H9 (cell line): ENCODE measurements around the gene ECSIT. TPM values are rescaled to one million over a fixed set of nuclear protein-coding genes. Genes with fewer than 3 reads are reported as not detected.

Experiments used
- DNase-seq: peaks from one replicate; pipeline ENCODE4 v3.0.0-alpha.2; 2017
- H2AFZ ChIP-seq: one replicate; pipeline ENCODE4 v1.6.1; 2013; ENCODE audit warnings: mild to moderate bottlenecking, low read length, control low read depth, moderate library complexity
- H2AK5ac ChIP-seq: 2 replicates; pipeline ENCODE4 v1.6.1; 2013; ENCODE audit warnings: low read length, control low read depth, mixed read lengths; ENCODE audit not compliant: insufficient read length
- H2BK120ac ChIP-seq: one replicate; pipeline ENCODE4 v1.6.1; 2013; ENCODE audit warnings: low read depth, mild to moderate bottlenecking, low read length, control low read depth, inconsistent platforms; ENCODE audit not compliant: poor library complexity, severe bottlenecking
- H2BK12ac ChIP-seq: 2 replicates; pipeline ENCODE4 v1.6.1; 2013; ENCODE audit warnings: low read length, control low read depth, mixed read lengths, low read depth; ENCODE audit not compliant: insufficient read length
- H2BK15ac ChIP-seq: 2 replicates; pipeline ENCODE4 v1.6.1; 2013; ENCODE audit warnings: low read depth, low read length, control low read depth
- H2BK20ac ChIP-seq: one replicate; pipeline ENCODE4 v1.6.1; 2013; ENCODE audit warnings: low read depth, mild to moderate bottlenecking, low read length, control low read depth, inconsistent platforms; ENCODE audit not compliant: poor library complexity, severe bottlenecking
- H2BK5ac ChIP-seq: 2 replicates; pipeline ENCODE4 v1.6.1; 2013; ENCODE audit warnings: low read length, control low read depth, mixed read lengths; ENCODE audit not compliant: insufficient read length
- H3K14ac ChIP-seq: 2 replicates; pipeline ENCODE4 v1.6.1; 2013; ENCODE audit warnings: low read length, control low read depth; ENCODE audit not compliant: insufficient read depth
- H3K18ac ChIP-seq: 2 replicates; pipeline ENCODE4 v1.6.1; 2013; ENCODE audit warnings: low read depth, mild to moderate bottlenecking, mixed read lengths, low read length, control low read depth; ENCODE audit not compliant: insufficient read length
- H3K23ac ChIP-seq: 2 replicates; pipeline ENCODE4 v1.6.1; 2013; ENCODE audit warnings: low read length, control low read depth, mixed read lengths, low read depth; ENCODE audit not compliant: insufficient read length
- H3K23me2 ChIP-seq: 2 replicates; pipeline ENCODE4 v1.6.1; 2013; ENCODE audit warnings: low read depth, mild to moderate bottlenecking, mixed read lengths, low read length, control low read depth; ENCODE audit not compliant: insufficient read length, poor library complexity, severe bottlenecking
- H3K27ac ChIP-seq: 2 replicates; pipeline ENCODE4 v1.5.1; 2013; ENCODE audit warnings: low read length, control low read depth, mixed read lengths, low read depth; ENCODE audit not compliant: insufficient read length
- H3K27me3 ChIP-seq: 2 replicates; pipeline ENCODE4 v1.6.1; 2013; ENCODE audit warnings: low read length, control low read depth, inconsistent platforms; ENCODE audit not compliant: insufficient read depth
- H3K4ac ChIP-seq: 2 replicates; pipeline ENCODE4 v1.6.1; 2013; ENCODE audit warnings: low read depth, mild to moderate bottlenecking, control low read depth, inconsistent platforms, low read length, moderate library complexity
- H3K4me1 ChIP-seq: 2 replicates; pipeline ENCODE4 v1.6.1; 2013; ENCODE audit warnings: low read length, control low read depth, inconsistent platforms; ENCODE audit not compliant: insufficient read depth
- H3K4me2 ChIP-seq: 2 replicates; pipeline ENCODE4 v1.6.1; 2013; ENCODE audit warnings: low read length, control low read depth, mixed read lengths; ENCODE audit not compliant: insufficient read length, insufficient read depth
- H3K56ac ChIP-seq: 2 replicates; pipeline ENCODE4 v1.6.1; 2013; ENCODE audit warnings: low read depth, mild to moderate bottlenecking, mixed read lengths, low read length, control low read depth; ENCODE audit not compliant: insufficient read length
- H3K79me1 ChIP-seq: 2 replicates; pipeline ENCODE4 v1.6.1; 2013; ENCODE audit warnings: low read depth, mild to moderate bottlenecking, moderate library complexity, low read length, control low read depth, inconsistent platforms; ENCODE audit not compliant: insufficient read depth, poor library complexity, severe bottlenecking
- H3K79me2 ChIP-seq: 2 replicates; pipeline ENCODE4 v1.6.1; 2013; ENCODE audit warnings: low read length, control low read depth, inconsistent platforms; ENCODE audit not compliant: insufficient read depth
- H3K9ac ChIP-seq: 2 replicates; pipeline ENCODE4 v1.6.1; 2013; ENCODE audit warnings: low read length, control low read depth, mixed read lengths; ENCODE audit not compliant: insufficient read length; ENCODE audit errors: extremely low read depth
- H3K9me3 ChIP-seq: one replicate; pipeline ENCODE4 v1.6.1; 2013; ENCODE audit warnings: low read depth, low read length, inconsistent platforms; ENCODE audit not compliant: control insufficient read depth
- H3T11ph ChIP-seq: one replicate; pipeline ENCODE4 v1.6.1; 2013; ENCODE audit warnings: mild to moderate bottlenecking, low read length, control low read depth, inconsistent platforms
- H4K20me1 ChIP-seq: one replicate; pipeline ENCODE4 v1.6.1; 2013; ENCODE audit not compliant: control insufficient read depth, insufficient read length, insufficient read depth
- H4K5ac ChIP-seq: 2 replicates; pipeline ENCODE4 v1.6.1; 2013; ENCODE audit warnings: low read depth, mild to moderate bottlenecking, mixed read lengths, low read length, control low read depth; ENCODE audit not compliant: insufficient read length
- H4K8ac ChIP-seq: replicated peaks from 2 replicates; pipeline ENCODE4 v1.6.1; 2013; ENCODE audit warnings: low read length, control low read depth, mixed read lengths, low read depth; ENCODE audit not compliant: insufficient read length
- H4K91ac ChIP-seq: 2 replicates; pipeline ENCODE4 v1.6.1; 2013; ENCODE audit warnings: low read depth, mild to moderate bottlenecking, moderate library complexity, mixed read lengths, low read length, control low read depth; ENCODE audit not compliant: insufficient read length
- H3K27ac Mint-ChIP-seq, 3 experiments: 2 replicates in 2 of 3; 3 replicates in 1 of 3; pipeline ENCODE4 v1.8.0; 2020 to 2021; ENCODE audit warnings: mixed read lengths in 3 of 3, mild to moderate bottlenecking in 1 of 3, moderate library complexity in 1 of 3
- H3K27me3 Mint-ChIP-seq: 2 replicates; pipeline ENCODE4 v1.8.0; 2021; ENCODE audit warnings: low read depth, mild to moderate bottlenecking, moderate library complexity, mixed read lengths
- H3K36me3 Mint-ChIP-seq, 3 experiments: 2 replicates in 2 of 3; 3 replicates in 1 of 3; pipeline ENCODE4 v1.8.0; 2020 to 2021; ENCODE audit warnings: low read depth in 3 of 3, mixed read lengths in 3 of 3; ENCODE audit not compliant: insufficient read depth in 1 of 3
- H3K4me1 Mint-ChIP-seq, 2 experiments: 2 replicates each; pipeline ENCODE4 v1.8.0; 2020; ENCODE audit warnings: mixed read lengths in 2 of 2
- H3K4me3 Mint-ChIP-seq, 2 experiments: 2 replicates in 1 of 2; 3 replicates in 1 of 2; pipeline ENCODE4 v1.8.0; 2020 to 2021; ENCODE audit warnings: mild to moderate bottlenecking in 2 of 2, mixed read lengths in 2 of 2, moderate library complexity in 1 of 2
- H3K9me3 Mint-ChIP-seq, 2 experiments: 2 replicates in 1 of 2; 3 replicates in 1 of 2; pipeline ENCODE4 v1.8.0; 2020; ENCODE audit warnings: mild to moderate bottlenecking in 2 of 2, mixed read lengths in 2 of 2, moderate library complexity in 1 of 2
- CTCF ChIP-seq: fragments of 200-600 bp; sonication (generic); conservative IDR thresholded peaks from 3 replicates; pipeline ENCODE4 v1.8.0; 2021; ENCODE audit warnings: antibody characterized with exemption, mild to moderate bottlenecking
- WGBS: extraction: QIAGEN DNeasy Blood & Tissue Kit; methylation state at CpG from one replicate; pipeline ENCODE4 v1.1.7; 2013; ENCODE audit warnings: missing lambda C conversion rate, low lambda C conversion rate, mixed read lengths; ENCODE audit not compliant: insufficient read length; ENCODE audit errors: extremely low coverage; 5-methylcytosine and 5-hydroxymethylcytosine counted together
- total RNA-seq: library from RNA; stranded (reverse); gene quantifications from 2 replicates; pipeline ENCODE4 v1.2.1, GENCODE V29; 2021

Gene ECSIT
- total RNA-seq, 1 experiment from 2014 or later = 42.4 TPM

DNA sequence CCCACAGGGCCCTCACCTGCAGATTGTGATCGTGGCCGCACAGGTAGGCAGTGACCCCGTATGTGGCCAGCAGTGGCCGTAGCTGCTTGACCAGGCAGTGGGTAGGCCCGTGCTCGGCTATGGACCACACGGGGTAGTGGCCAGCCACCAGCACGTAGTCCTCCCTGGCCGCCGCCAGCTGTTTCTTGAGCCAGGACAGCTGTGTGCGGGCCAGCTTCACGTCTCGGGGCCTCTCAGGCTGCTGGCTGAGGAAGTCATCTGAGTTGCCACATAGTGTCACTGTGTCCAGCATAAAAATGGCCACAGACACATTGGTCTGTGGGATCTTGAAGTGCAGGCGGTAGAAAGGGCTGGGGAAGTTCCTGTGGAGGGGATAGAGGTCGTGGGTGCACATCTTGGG is 47.3 kb upstream of the ECSIT start:
- no CpG with 5 or more reads among the region's 15 CpGs for WGBS
- Histone ChIP-seq H3K9me3 (no peaks in the 10 kb centered on the region), H3K18ac (no peak overlapping the region), H3K27me3 (no peaks in the 10 kb centered on the region), H4K20me1 (no peaks in the 10 kb centered on the region), H4K5ac (no peak overlapping the region), H3K79me1 (no peaks in the 10 kb centered on the region), H3K56ac (no peak overlapping the region), H3K4me2 (no peak overlapping the region), H3K23me2 (peaks cover 4% of the 10 kb centered on the region), H2AFZ (no peak overlapping the region), H2BK20ac (no peak overlapping the region), H3K4ac (no peak overlapping the region), H2BK12ac (no peak overlapping the region), H2BK5ac (no peak overlapping the region), H3T11ph (no peak overlapping the region), H3K9ac (no peak overlapping the region), H3K27ac (no peak overlapping the region), H2BK15ac (no peak overlapping the region), H4K8ac (no peak overlapping the region), H2BK120ac (no peak overlapping the region), H3K23ac (no peak overlapping the region), H3K14ac (no peak overlapping the region), H3K4me1 (no peaks in the 10 kb centered on the region), H3K79me2 (no peaks in the 10 kb centered on the region), H4K91ac (no peak overlapping the region), H2AK5ac (no peak overlapping the region)
- Mint-ChIP-seq H3K4me1 (peaks cover 0 to 4% of the 10 kb centered on the region in 2 experiments; a peak in 3 of 4 replicates), H3K4me3 (no peak overlapping the region; a peak in 1 of 5 replicates), H3K27me3 (peaks cover 6% of the 10 kb centered on the region), H3K27ac (no peak overlapping the region; a peak in 1 of 7 replicates), H3K36me3 (no peaks in the 10 kb centered on the region), H3K9me3 (no peaks in the 10 kb centered on the region)
- DNase-seq = no peak
- TF ChIP-seq CTCF = no peak
